Stimulated activated CD4-positive, alpha-beta T cell treated with anti-CD3 and anti-CD28 coated beads, TNF-alpha, amount 100 ng/mL, for 4 hours (primary cell): Measurements from ENCODE around the gene ARHGEF19.
A peak's percentile ranks its signal among the peaks of the same experiment; 100 is the strongest.
"Not testable (repeated sequence)": the region's sequence is repeated elsewhere in the genome, so short reads cannot be mapped to it uniquely, and the experiment has no call there.

ENCODE experiments used
- DNase-seq, 3 experiments: peaks; one replicate each; pipeline ENCODE4 v3.0.0-alpha.2; 2020; ENCODE audit warnings: low read depth in 3 of 3

ARHGEF19 gene

GRCh38 chr1:16167331-16168143, 44.9 kb downstream of the ARHGEF19 start:
- DNase-seq, result peak; percentile 34 to 46 (median 40)

GRCh38 chr1:16166117-16166516, 46.3 kb downstream of the ARHGEF19 start:
- no peak for DNase-seq

DNA sequence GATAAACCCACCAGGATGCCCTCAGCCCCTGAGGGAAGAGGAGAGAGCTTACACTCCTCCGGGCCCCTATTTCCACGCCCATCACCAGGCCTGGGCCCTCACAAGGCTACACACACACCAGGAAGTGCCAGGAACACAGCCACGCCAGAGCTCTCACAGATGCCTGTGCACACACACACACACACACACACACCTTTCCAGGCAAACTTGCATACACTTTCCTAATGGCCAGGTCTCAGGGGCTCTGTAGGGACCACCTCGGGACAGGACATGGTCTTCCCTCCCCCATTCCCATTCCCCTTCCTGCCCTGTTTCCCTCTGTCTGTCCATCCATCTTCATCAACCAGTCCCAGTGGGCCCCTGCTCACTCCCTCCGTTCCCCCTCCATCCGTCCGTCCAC, 46.9 kb downstream of the ARHGEF19 start:
- no peak for DNase-seq

- no peak for DNase-seq
Observed at GRCh38 chr1:16165073-16165364, 47.4 kb downstream of the ARHGEF19 start.

- no peak for DNase-seq
Observed at GRCh38 chr1:16164213-16165072, 48.0 kb downstream of the ARHGEF19 start.

DNA sequence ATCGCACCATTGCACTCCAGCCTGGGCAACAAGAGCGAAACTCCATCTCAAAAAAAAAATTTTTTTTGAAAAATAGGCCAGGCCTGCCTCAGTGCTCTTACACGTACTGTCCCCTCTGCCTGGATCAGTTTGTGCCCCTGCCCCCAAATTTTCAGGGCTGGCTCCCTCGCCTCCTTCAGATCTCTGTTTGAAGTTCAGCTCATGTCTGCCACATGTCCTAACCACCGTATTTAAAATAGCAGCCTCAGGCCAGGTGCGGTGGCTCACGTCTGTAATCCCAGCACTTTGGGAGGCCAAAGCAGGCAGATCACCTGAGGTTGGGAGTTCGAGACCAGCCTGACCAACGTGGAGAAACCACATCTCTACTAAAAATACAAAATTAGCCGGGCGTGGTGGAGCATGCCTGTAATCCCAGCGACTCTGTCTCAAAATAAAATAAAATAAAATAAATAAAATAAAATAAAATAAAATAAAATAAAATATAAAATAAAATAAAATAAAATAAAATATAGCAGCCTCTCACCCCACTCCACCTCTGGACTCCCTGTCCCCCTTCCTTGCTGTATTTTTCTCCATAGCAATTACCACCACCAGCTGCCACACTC, 48.7 kb downstream of the ARHGEF19 start:
- not testable (repeated sequence) for DNase-seq

- peak; percentile 29 to 36 (median 31) for DNase-seq
Observed at GRCh38 chr1:16162163-16162822, 50.2 kb downstream of the ARHGEF19 start.

DNA sequence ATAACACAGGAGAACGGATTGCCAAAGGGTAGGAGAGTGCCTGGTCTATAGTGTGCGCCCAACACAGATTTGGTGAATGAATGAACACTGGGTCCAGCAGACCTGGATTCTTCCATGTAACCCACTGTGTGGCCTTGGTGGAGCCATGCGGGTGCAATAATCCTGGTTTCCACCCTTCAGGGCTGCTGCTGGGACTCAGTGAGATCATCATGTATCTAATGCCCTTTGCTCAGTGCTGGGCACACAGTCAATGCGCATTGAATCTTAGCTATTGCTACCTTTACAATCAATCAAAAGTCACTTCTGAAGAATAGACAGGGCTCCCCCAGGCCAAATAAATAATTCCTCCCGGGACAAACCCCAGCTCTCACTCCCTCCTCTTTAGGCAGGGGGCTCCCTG, 50.7 kb downstream of the ARHGEF19 start:
- DNase-seq, result no peak

DNA sequence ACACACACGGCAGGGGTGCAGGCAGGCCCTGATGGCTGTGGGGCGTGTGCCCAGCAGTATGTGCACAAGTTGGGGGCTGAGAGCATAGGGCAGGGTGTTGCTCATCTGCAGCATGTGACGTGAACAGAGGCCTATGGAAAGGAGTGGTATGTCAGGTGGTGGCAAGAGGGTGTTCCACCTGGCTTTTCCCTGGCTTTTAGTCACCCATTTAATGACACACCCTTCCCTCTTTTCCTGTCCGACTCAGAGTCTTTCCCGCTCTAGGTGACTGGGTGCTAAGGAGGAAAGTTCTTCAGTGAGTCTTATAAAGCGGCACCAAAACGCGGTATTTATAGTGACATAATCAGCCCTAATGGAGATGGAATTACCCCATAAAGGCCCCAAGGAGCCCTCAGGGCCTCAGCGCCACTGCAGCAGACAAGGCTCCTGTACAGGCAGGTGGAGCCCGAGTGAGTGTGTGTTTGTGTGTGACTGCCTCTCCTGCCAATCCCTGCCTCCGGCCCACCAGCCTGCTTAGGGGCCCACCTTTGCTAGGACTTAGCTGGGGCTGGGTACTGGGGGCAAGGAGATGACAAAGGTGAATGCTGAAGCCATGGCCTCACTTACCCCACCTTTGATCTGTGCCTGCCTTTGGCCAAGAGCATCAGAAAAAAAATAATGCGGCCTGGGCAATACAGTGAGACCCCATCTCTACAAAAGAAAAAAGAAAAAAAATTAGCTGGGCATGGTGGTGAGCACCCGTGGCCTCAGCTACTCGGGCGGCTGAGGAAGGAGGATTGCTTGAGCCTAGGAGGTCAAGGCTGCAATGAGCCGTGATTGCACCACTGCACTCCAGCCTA, 53.2 kb downstream of the ARHGEF19 start:
- DNase-seq, result no peak

DNA sequence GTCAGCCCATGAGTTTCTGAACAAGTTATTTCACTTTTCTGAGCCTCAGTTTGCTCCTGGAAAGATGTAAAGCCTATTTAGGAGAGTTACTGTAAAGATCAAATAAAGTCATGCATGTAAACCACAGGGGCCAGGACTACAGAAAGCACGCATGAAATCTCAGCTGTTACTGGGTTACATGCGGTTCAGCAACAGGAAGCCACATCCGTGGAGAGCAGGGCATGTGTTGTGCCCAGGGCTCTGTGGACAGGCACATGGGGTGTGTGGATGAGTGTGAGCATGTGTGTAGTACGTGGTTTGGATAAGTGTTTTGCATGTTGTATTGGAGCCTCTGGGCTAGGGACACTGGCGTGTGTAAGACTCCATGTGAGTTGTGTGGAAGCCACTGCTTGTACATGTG, 54.4 kb downstream of the ARHGEF19 start:
- no peak for DNase-seq

GRCh38 chr1:16156848-16157495, 55.5 kb downstream of the ARHGEF19 start:
- DNase-seq, result no peak

DNA sequence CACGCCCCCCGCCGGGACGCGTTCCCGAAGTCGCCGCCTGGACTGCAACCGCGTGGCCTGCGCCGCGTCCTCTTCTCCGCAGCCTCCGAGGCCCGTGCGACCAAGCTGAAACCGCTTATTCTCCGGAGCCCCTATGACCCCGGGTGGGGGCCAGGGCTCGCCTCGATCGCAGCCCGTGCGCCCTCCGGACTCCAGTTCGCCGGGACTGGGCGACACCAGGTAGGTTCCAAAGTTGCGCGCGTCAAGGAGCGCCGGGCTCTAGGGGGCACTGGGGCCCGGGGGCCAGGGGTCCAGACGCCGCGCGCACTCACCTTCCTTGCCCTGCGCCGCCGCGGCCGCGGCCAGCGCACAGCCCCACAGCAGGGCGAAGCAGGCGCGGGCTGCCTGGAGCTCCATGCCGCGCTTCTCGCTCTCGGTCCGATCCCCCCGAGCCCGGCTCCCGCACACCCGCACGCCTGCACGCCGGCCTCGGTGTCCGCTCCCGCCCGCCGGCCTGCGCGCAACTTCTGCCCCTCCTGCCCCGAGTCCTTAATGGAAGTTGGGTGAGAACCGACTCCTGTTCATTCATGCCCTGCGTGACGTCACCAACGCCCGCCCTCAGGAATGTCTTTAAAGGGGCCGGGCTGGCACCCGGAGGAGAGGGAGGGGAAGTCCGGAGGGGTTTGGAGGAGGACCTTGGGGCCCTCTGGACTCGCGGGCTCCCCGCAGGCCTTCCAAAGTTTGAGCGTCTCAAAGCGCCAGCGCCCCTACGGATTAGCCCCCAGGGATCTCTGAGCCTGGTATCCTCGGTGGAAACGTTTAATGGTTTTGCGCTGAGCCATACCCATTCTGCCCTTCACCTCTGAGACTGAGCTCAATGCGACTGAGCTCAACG, 56.7 kb downstream of the ARHGEF19 start, which contains the start of gene EPHA2:
Gene EPHA2 (minus strand): TSS at position 533 of the 874 bp plus-strand sequence. CDS start 137 bp downstream, at position 396.
- DNase-seq, result peak in 1 of 3 experiments; percentile 13

- no peak for DNase-seq
Observed at GRCh38 chr1:16153999-16154673, 58.3 kb downstream of the ARHGEF19 start.

DNA sequence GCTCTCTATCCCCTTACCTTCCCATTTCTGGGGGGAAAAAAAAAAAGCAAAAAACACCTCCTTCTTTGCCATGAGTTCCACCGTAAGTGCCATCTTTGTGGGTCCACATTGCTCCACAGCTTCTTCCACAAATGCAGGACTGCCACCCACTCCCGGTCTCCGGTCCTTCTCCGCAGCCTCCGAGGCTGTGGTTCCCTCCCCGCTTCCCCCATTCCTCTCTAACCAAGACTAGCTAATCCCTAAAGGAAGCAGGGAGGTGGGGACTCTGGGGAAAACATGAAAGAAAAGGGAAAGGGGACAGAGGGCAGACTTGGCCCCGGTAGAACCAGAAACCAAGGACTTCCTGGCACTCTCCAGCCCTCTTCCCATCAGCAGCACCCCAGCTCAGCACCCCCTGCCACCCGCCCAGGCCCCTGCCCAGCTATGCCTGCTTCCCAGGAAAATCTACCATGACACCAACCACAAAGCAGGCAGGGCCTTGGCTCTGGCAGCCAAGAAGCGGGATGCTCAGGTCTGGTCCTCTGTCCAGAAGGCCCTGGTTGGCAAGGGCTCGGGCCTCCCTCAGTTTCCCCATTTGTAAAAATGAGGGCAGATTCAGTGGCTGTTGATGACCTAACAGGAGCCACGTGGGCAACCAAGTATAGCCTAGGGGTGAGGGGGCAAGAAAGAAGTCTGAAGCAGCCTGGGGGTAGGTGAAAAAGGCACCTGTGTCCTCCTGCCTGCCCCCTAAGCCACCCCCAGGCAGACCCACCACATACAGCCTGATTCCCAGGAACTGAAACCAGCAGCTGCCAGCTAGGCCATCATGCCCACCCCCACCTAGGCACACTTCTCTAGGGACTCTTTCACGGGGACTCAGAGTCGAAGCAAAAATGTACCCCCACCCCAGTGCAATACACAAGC, 59.1 kb downstream of the ARHGEF19 start:
- no peak for DNase-seq

DNA sequence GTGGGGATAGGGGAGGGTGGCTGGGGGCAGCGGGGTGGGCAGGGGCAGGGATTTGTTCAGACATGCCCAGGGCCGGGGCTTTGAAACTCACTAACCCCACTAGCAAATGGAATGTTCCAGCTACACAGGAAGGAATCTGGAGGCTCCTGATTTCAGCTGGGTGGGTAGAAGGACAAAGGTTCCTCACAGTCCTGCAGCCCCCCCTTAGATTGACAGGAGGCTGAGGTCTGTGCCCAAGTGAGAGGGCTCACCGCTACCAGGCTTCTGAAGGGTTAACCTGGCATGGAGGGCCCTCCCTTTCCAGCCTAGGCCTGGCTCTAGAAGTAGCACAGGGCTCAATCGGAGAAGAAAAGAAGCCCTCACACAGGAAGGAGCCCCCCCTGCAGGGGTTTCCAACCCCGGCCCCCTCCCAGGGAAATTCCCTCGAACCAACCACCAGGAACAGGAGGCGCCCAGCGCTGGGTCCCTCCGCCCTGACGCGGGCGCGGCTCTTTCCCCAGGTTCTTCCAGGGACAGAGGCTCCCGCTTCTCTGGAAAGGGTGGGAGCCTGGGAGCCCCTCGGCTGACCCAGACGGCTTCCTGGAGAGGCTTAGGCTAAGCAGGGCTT, 59.9 kb downstream of the ARHGEF19 start:
- no peak for DNase-seq

DNA sequence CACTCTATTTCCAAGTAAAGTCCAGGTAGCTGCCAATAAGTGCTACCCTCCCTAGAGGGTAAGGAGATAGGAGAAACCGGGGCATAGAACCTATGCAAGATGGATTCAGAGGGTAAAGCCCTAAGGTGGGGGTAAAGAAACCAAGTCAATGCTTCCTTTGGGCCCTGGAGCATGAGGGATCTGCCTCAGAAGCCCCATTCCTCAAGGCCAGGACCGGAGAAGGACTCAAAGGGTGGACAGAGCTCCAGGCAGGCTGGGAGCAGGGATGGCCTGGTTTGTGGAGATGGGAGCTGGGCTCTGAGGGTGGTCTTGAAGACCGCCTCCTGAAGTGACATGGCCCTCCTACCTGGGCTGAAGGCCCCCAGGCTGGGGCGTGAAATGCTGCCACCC, 60.5 kb downstream of the ARHGEF19 start:
- no peak for DNase-seq

DNA sequence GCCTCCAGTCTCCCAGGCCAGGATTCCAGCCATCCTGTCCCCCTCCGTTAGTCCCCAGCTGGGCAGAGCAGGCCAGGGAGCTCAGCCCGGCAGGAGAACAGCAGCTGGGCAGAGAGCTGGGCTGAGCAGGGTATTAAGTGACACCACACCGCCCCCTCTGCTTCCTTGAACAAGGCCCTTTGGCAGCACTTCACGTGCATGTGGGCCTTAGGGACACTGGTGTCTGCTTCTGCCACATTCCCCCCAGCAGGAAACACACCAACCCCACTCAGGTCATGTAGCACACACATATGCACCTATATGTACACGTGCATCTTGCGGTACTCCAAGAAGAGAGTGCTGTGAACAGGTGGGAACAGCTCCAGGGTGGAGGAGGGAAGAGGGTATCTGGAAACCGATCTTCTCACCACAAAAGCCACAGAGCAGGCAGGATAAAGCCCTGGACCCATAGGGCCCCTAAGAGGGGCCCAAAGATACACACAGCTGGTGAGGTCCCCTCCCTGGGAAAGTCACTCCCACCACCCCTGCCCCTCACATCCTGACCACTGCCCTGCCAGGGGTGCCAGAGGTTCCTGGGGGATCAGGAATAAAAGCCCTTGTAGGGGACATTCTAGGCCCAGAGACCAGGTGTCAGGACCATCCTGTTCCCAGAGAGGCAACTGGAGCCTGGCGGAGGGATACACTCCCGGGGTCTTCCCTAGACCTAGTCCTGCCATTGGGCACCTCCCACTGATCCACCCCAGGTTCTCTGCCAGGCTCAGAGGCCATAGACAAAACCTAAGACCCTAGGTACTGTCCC, 61.1 kb downstream of the ARHGEF19 start:
- DNase-seq, result no peak
